CD14-positive monocyte (primary cell): ENCODE measurements around the gene SCAF4. TPM values are rescaled to one million over a fixed set of nuclear protein-coding genes. Genes with fewer than 3 reads are reported as not detected.

ENCODE experiments used
- DNase-seq, 3 donors: peaks; one replicate each; pipeline ENCODE4 v3.0.0-alpha.2; 2011 to 2022
- H2AFZ ChIP-seq: 2 replicates; pipeline ENCODE4 v1.6.0; 2012; ENCODE audit warnings: mild to moderate bottlenecking, low read depth, low read length, inconsistent platforms; ENCODE audit not compliant: insufficient read depth, poor library complexity, severe bottlenecking
- H3K27ac ChIP-seq, 2 donors: 1 replicate in 1 of 2; 2 replicates in 1 of 2; pipeline ENCODE4 v1.5.1; 2012 to 2013; ENCODE audit warnings: low read length in 2 of 2, control low read depth in 1 of 2, inconsistent platforms in 1 of 2, low read depth in 1 of 2, mild to moderate bottlenecking in 1 of 2
- H3K27me3 ChIP-seq, 2 donors: one replicate each; pipeline versions ENCODE4 v1.6.0 to v1.6.1; 2011 to 2013; ENCODE audit warnings: low read length in 2 of 2; ENCODE audit not compliant: control insufficient read depth in 2 of 2, insufficient read depth in 2 of 2
- H3K36me3 ChIP-seq, 2 donors: replicated peaks in 1 of 2; 1 replicate in 1 of 2; 2 replicates in 1 of 2; pipeline versions ENCODE4 v1.5.1 to v1.6.1; 2012 to 2013; ENCODE audit warnings: low read length in 2 of 2, control low read depth in 1 of 2, inconsistent platforms in 1 of 2, mild to moderate bottlenecking in 1 of 2; ENCODE audit not compliant: insufficient read depth in 2 of 2, control insufficient read depth in 1 of 2
- H3K4me1 ChIP-seq, 2 donors: 1 replicate in 1 of 2; 2 replicates in 1 of 2; pipeline versions ENCODE4 v1.5.1 to v1.6.1; 2012 to 2013; ENCODE audit warnings: low read length in 2 of 2, control low read depth in 1 of 2, inconsistent platforms in 1 of 2, mild to moderate bottlenecking in 1 of 2, moderate library complexity in 1 of 2; ENCODE audit not compliant: insufficient read depth in 2 of 2, control insufficient read depth in 1 of 2
- H3K4me2 ChIP-seq: replicated peaks from 2 replicates; pipeline ENCODE3; 2012; ENCODE audit warnings: low read length, moderate library complexity, mild to moderate bottlenecking; ENCODE audit not compliant: poor library complexity, severe bottlenecking; ENCODE audit errors: extremely low read depth
- H3K4me3 ChIP-seq, 3 experiments: fragments of 200-600 bp in 1 of 3; sonication (generic) in 1 of 3; replicated peaks in 1 of 3; 1 replicate in 2 of 3; 2 replicates in 1 of 3; pipeline ENCODE4 v1.5.1; 2011 to 2013; ENCODE audit warnings: low read length in 3 of 3, mild to moderate bottlenecking in 3 of 3, control low read depth in 2 of 3, low read depth in 2 of 3, inconsistent platforms in 1 of 3, moderate library complexity in 1 of 3
- H3K79me2 ChIP-seq: 2 replicates; pipeline ENCODE4 v1.6.0; 2012; ENCODE audit warnings: mild to moderate bottlenecking, control low read depth, inconsistent platforms, low read length, moderate library complexity; ENCODE audit not compliant: insufficient read depth
- H3K9ac ChIP-seq: 2 replicates; pipeline ENCODE4 v1.6.0; 2017; ENCODE audit warnings: low read length, mild to moderate bottlenecking; ENCODE audit not compliant: insufficient read depth, poor library complexity, severe bottlenecking
- H3K9me3 ChIP-seq, 2 donors: replicated peaks in 1 of 2; 1 replicate in 1 of 2; 2 replicates in 1 of 2; pipeline versions ENCODE4 v1.5.1 to v1.6.1; 2012 to 2013; ENCODE audit warnings: low read length in 2 of 2, control low read depth in 1 of 2; ENCODE audit not compliant: control insufficient read depth in 1 of 2, insufficient read depth in 1 of 2
- H4K20me1 ChIP-seq: 2 replicates; pipeline ENCODE4 v1.6.0; 2012; ENCODE audit warnings: mild to moderate bottlenecking, low read length, control low read depth, moderate library complexity; ENCODE audit not compliant: insufficient read depth
- H3K27ac Mint-ChIP-seq, 7 donors: one replicate each; pipeline ENCODE4 v1.8.0; 2020; ENCODE audit warnings: mild to moderate bottlenecking in 7 of 7, mixed read lengths in 7 of 7, moderate library complexity in 6 of 7, inconsistent platforms in 2 of 7
- H3K27me3 Mint-ChIP-seq, 3 donors: one replicate each; pipeline ENCODE4 v1.8.0; 2021 to 2022; ENCODE audit warnings: low read depth in 3 of 3, mild to moderate bottlenecking in 3 of 3, mixed read lengths in 3 of 3, moderate library complexity in 3 of 3, inconsistent platforms in 1 of 3
- H3K36me3 Mint-ChIP-seq, 2 donors: one replicate each; pipeline ENCODE4 v1.8.0; 2020; ENCODE audit warnings: mixed read lengths in 2 of 2, inconsistent platforms in 1 of 2, mild to moderate bottlenecking in 1 of 2
- H3K4me1 Mint-ChIP-seq: one replicate; pipeline ENCODE4 v1.8.0; 2020; ENCODE audit warnings: mild to moderate bottlenecking, mixed read lengths
- H3K4me3 Mint-ChIP-seq, 2 donors: one replicate each; pipeline ENCODE4 v1.8.0; 2020; ENCODE audit warnings: mild to moderate bottlenecking in 2 of 2, mixed read lengths in 2 of 2, moderate library complexity in 1 of 2
- H3K9me3 Mint-ChIP-seq, 7 donors: one replicate each; pipeline ENCODE4 v1.8.0; 2020 to 2022; ENCODE audit warnings: mixed read lengths in 7 of 7, mild to moderate bottlenecking in 6 of 7, moderate library complexity in 6 of 7, inconsistent platforms in 2 of 7
- WGBS: methylation state at CpG from one replicate; pipeline ENCODE4 v1.1.5; 2013; ENCODE audit warnings: missing lambda C conversion rate; ENCODE audit not compliant: insufficient coverage; 5-methylcytosine and 5-hydroxymethylcytosine counted together
- intact Hi-C, 2 donors: fragments of 100-400 bp; cut with micrococcal nuclease; formaldehyde crosslinking; loops; one replicate each; pipeline versions ENCODE4 v1.15.0 to v1.15.1; 2023
- polyA plus RNA-seq, 3 donors: library from polyadenylated mRNA; depleted of rRNA in 1 of 3; unstranded in 2 of 3; stranded (reverse) in 1 of 3; fragments of 300-500 nt in 2 of 3; fragments of >200 nt in 1 of 3; fragmentation: Illumina TruSeq in 2 of 3; gene quantifications; 1 replicate in 2 of 3; 2 replicates in 1 of 3; pipeline ENCODE4 v1.2.3, GENCODE V29; 2012 to 2021
- TF ChIP-seq, protein P1 (sequence below): fragments of 200-600 bp; IDR thresholded peaks from one replicate; pipeline ENCODE4 v1.8.0; 2022; ENCODE audit warnings: antibody characterized with exemption, mild to moderate bottlenecking

The SCAF4 gene
- polyA plus RNA-seq, 3 donors: 4.6 to 28.7 (median 11.3) TPM

DNA sequence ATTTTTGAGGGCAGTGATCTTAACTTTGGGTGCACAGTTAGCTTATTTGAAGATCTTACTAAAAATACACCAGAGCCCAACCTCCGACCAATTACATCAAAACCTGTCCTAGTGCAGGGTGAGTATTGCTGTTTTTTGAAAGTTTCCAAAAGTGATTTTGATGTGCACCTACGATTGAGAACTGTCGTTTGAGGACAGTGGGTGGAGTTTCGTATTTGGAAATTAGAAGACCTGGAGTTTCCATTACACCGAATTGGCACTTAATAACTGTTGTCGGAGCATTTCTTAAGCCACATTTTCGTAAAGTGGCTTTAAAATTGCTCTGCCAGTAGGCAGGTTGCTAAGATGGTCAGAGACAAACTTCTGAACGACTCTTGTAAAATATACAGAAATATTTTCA lies 71.3 kb downstream of the SCAF4 start:
- Histone ChIP-seq H3K27ac (no peak overlapping the region), H2AFZ (peak overlapping the region; percentile 87), H3K9me3 (no peaks in the 10 kb centered on the region), H3K9ac (peak overlapping the region; percentile 80), H3K36me3 (peaks cover 4 to 20% of the 10 kb centered on the region in 2 donors), H4K20me1 (no peaks in the 10 kb centered on the region), H3K27me3 (no peaks in the 10 kb centered on the region), H3K4me3 (peak overlapping the region; percentile 38 to 84 (median 52)), H3K4me2 (peak overlapping the region; percentile 86), H3K79me2 (peaks cover 23% of the 10 kb centered on the region), H3K4me1 (peaks cover 11 to 19% of the 10 kb centered on the region in 2 donors)
- Mint-ChIP-seq H3K27ac (peak overlapping the region in 2 of 7 donors; percentile 28 to 62), H3K4me3 (peak overlapping the region; percentile 87 to 93), H3K27me3 (peaks cover 2 to 7% (median 2%) of the 10 kb centered on the region in 3 donors), H3K4me1 (peaks cover 39% of the 10 kb centered on the region), H3K9me3 (peaks cover 0 to 5% (median 0%) of the 10 kb centered on the region in 7 donors), H3K36me3 (peaks cover 19 to 20% of the 10 kb centered on the region in 2 donors)
- intact Hi-C loops: no loop called here
- no peak for DNase-seq
- TF ChIP-seq, protein P1, sequence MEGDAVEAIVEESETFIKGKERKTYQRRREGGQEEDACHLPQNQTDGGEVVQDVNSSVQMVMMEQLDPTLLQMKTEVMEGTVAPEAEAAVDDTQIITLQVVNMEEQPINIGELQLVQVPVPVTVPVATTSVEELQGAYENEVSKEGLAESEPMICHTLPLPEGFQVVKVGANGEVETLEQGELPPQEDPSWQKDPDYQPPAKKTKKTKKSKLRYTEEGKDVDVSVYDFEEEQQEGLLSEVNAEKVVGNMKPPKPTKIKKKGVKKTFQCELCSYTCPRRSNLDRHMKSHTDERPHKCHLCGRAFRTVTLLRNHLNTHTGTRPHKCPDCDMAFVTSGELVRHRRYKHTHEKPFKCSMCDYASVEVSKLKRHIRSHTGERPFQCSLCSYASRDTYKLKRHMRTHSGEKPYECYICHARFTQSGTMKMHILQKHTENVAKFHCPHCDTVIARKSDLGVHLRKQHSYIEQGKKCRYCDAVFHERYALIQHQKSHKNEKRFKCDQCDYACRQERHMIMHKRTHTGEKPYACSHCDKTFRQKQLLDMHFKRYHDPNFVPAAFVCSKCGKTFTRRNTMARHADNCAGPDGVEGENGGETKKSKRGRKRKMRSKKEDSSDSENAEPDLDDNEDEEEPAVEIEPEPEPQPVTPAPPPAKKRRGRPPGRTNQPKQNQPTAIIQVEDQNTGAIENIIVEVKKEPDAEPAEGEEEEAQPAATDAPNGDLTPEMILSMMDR: no peak
- WGBS: 0% methylated on average over 2 of the region's 8 CpGs

GRCh38 chr21:31660259-31660565 lies 71.7 kb downstream of the SCAF4 start:
- intact Hi-C loops: no loop called here
- WGBS: 0% methylated on average over 9 of the region's 12 CpGs
- H3K9me3 Mint-ChIP-seq: peaks cover 0 to 5% (median 0%) of the 10 kb centered on the region in 7 donors
- peak overlapping the region; percentile 86 for H3K4me2 ChIP-seq
- peak overlapping the region; percentile 87 to 93 for H3K4me3 Mint-ChIP-seq
- DNase-seq: peak in 1 of 3 donors; percentile 3
- TF ChIP-seq, protein P1: no peak
- peaks cover 4 to 16% of the 10 kb centered on the region in 2 donors for H3K36me3 ChIP-seq
- no peaks in the 10 kb centered on the region for H4K20me1 ChIP-seq
- H3K9ac ChIP-seq: peak overlapping the region; percentile 80
- H3K4me1 Mint-ChIP-seq: peaks cover 37% of the 10 kb centered on the region
- H3K4me1 ChIP-seq: peaks cover 11 to 19% of the 10 kb centered on the region in 2 donors
- no peaks in the 10 kb centered on the region for H3K9me3 ChIP-seq
- no peaks in the 10 kb centered on the region for H3K27me3 ChIP-seq
- peak overlapping the region in 1 of 2 donors; percentile 48 for H3K27ac ChIP-seq
- peak overlapping the region; percentile 38 to 84 (median 52) for H3K4me3 ChIP-seq
- peaks cover 23% of the 10 kb centered on the region for H3K79me2 ChIP-seq
- H3K27ac Mint-ChIP-seq: peak overlapping the region in 5 of 7 donors; percentile 28 to 82 (median 62)
- H3K36me3 Mint-ChIP-seq: peaks cover 16 to 19% of the 10 kb centered on the region in 2 donors
- H3K27me3 Mint-ChIP-seq: peaks cover 2 to 8% (median 4%) of the 10 kb centered on the region in 3 donors
- peak overlapping the region; percentile 87 for H2AFZ ChIP-seq
